HEK293 (cell line): ENCODE results near the gene TLCD3B.

Experiments used
- CTCF ChIA-PET: fragments of 350-600 bp; formaldehyde crosslinking; extraction: SDS; loops from one replicate; lab custom pipeline; 2021; ENCODE audit warnings: antibody characterized with exemption; lab: Yijun Ruan, JAX
- POLR2A ChIA-PET: fragments of 300-600 bp; formaldehyde crosslinking; extraction: SDS; loops from one replicate; lab custom pipeline; 2020; ENCODE audit warnings: antibody characterized with exemption, inconsistent platforms; lab: Yijun Ruan, JAX
- H3K27ac ChIP-seq: fragments of 200-500 bp; sonication (Bioruptor generic); 2 replicates; pipeline ENCODE4 v1.5.1; 2014; ENCODE audit warnings: low read depth, low read length, control low read depth, inconsistent platforms; ENCODE audit errors: extremely low read depth
- H3K36me3 ChIP-seq, 2 experiments: fragments of 200-500 bp in 1 of 2; sonication (Bioruptor generic) in 1 of 2; 1 replicate in 1 of 2; 2 replicates in 1 of 2; pipeline ENCODE4 v1.5.1; 2014 to 2017; ENCODE audit warnings: inconsistent platforms in 2 of 2, low read length in 2 of 2; ENCODE audit not compliant: control insufficient read depth in 2 of 2, insufficient read depth in 1 of 2
- H3K4me1 ChIP-seq: fragments of 200-500 bp; sonication (Bioruptor generic); 2 replicates; pipeline ENCODE4 v1.5.1; 2014; ENCODE audit warnings: mild to moderate bottlenecking, low read length, inconsistent platforms; ENCODE audit not compliant: control insufficient read depth, insufficient read depth
- H3K4me3 ChIP-seq: 2 replicates; pipeline ENCODE4 v1.5.1; 2011; ENCODE audit warnings: low read depth, mild to moderate bottlenecking, control low read depth, low read length, moderate library complexity
- H3K9me3 ChIP-seq: fragments of 200-500 bp; sonication (Bioruptor generic); 2 replicates; pipeline ENCODE4 v1.5.1; 2014; ENCODE audit warnings: low read depth, low read length, inconsistent platforms; ENCODE audit not compliant: control insufficient read depth, insufficient read depth
- BCL11A ChIP-seq: fragments of 450-650 bp; formaldehyde crosslinking; IDR thresholded peaks from 2 replicates; pipeline ENCODE4 v1.5.1; 2016; ENCODE audit warnings: low read depth, missing biosample characterization, missing genetic modification characterization
- GLIS2 ChIP-seq: fragments of 450-650 bp; formaldehyde crosslinking; IDR thresholded peaks from 2 replicates; pipeline ENCODE4 v1.5.1; 2016; ENCODE audit warnings: missing biosample characterization, missing genetic modification characterization
- HOXD13 ChIP-seq: sonication (generic); formaldehyde crosslinking; IDR thresholded peaks from 2 replicates; pipeline ENCODE4 v1.8.0; 2022; ENCODE audit warnings: missing genetic modification reagents, borderline replicate concordance
- IKZF3 ChIP-seq: fragments of 450-650 bp; IDR thresholded peaks from 2 replicates; pipeline ENCODE4 v1.5.0; 2018; ENCODE audit warnings: missing biosample characterization, mild to moderate bottlenecking, missing genetic modification characterization, moderate library complexity
- SP2 ChIP-seq: fragments of 450-650 bp; formaldehyde crosslinking; IDR thresholded peaks from 2 replicates; pipeline ENCODE4 v1.5.1; 2016; ENCODE audit warnings: missing biosample characterization, missing genetic modification characterization
- ZBTB6 ChIP-seq: fragments of 450-650 bp; formaldehyde crosslinking; IDR thresholded peaks from 2 replicates; pipeline ENCODE4 v1.5.1; 2017; ENCODE audit warnings: missing biosample characterization, missing genetic modification characterization
- ZBTB8A ChIP-seq: fragments of 450-650 bp; formaldehyde crosslinking; IDR thresholded peaks from 2 replicates; pipeline ENCODE4 v1.5.1; 2016; ENCODE audit warnings: missing biosample characterization, missing genetic modification characterization
- ZIC2 ChIP-seq: fragments of 450-650 bp; formaldehyde crosslinking; IDR thresholded peaks from 2 replicates; pipeline ENCODE4 v1.5.1; 2016; ENCODE audit warnings: missing biosample characterization, missing genetic modification characterization
- ZNF549 ChIP-seq: fragments of 450-650 bp; IDR thresholded peaks from 2 replicates; pipeline ENCODE4 v1.5.1; 2018; ENCODE audit warnings: missing biosample characterization, missing genetic modification characterization, mild to moderate bottlenecking, inconsistent platforms, moderate library complexity
- ZNF600 ChIP-seq: fragments of 450-650 bp; formaldehyde crosslinking; IDR thresholded peaks from 2 replicates; pipeline ENCODE4 v1.5.1; 2016; ENCODE audit warnings: missing biosample characterization, missing genetic modification characterization
- ZNF670 ChIP-seq: fragments of 450-650 bp; formaldehyde crosslinking; IDR thresholded peaks from 2 replicates; pipeline ENCODE4 v1.5.1; 2016; ENCODE audit warnings: missing biosample characterization, missing genetic modification characterization, low read depth
- TF ChIP-seq, protein P1 (sequence below): fragments of 450-650 bp; formaldehyde crosslinking; conservative IDR thresholded peaks from 2 replicates; pipeline ENCODE4 v1.5.1; 2016; ENCODE audit warnings: low read depth, missing biosample characterization, missing genetic modification characterization
- TF ChIP-seq, protein P2 (sequence below): fragments of 450-650 bp; formaldehyde crosslinking; conservative IDR thresholded peaks from 2 replicates; pipeline ENCODE4 v1.5.1; 2016; ENCODE audit warnings: low read depth, missing biosample characterization, missing genetic modification characterization
- TF ChIP-seq, protein P3 (sequence below): IDR thresholded peaks from 2 replicates; pipeline ENCODE4 v1.6.1; 2011; ENCODE audit warnings: mild to moderate bottlenecking, low read depth, low read length, borderline replicate concordance
- TF ChIP-seq, protein P4 (sequence below): fragments of 450-650 bp; formaldehyde crosslinking; IDR thresholded peaks from 2 replicates; pipeline ENCODE4 v1.5.1; 2017; ENCODE audit warnings: missing biosample characterization, missing genetic modification characterization

The TLCD3B gene

DNA sequence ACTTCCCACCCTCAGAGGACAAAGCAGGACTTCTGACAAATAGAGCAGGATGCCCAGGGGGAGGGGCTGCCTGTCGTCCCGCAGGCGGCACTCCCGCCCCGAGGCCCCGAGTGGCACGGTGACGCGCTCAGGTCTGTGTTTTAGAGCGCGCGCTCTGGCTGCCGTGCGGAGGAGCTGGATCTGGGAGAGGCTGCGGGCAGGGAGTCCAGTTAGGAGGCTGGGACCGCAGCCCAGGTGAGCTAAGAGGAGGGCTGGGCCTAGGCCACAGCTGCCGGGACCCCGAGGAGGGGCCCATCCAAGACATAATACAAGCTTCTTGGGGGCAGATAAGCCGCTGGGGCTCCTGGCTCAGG lies 26.7 kb downstream of the TLCD3B start:
- ChIA-PET CTCF (interaction anchor here (0.7 to 1.0 kb wide), 4 partner anchors 51 to 306 kb away, joined by 3 to 4 read pairs (median 3); no protein-coding TSS in a partner anchor), POLR2A (interaction anchor here (0.7 to 2.0 kb wide), 3 partner anchors 8 to 720 kb away, joined by 3 to 9 read pairs (median 4); partner anchors contain the start of gene TAOK2)
- no peak overlapping the region for H3K4me3 ChIP-seq
- H3K9me3 ChIP-seq: no peaks in the 10 kb centered on the region
- TF ChIP-seq, protein P1, sequence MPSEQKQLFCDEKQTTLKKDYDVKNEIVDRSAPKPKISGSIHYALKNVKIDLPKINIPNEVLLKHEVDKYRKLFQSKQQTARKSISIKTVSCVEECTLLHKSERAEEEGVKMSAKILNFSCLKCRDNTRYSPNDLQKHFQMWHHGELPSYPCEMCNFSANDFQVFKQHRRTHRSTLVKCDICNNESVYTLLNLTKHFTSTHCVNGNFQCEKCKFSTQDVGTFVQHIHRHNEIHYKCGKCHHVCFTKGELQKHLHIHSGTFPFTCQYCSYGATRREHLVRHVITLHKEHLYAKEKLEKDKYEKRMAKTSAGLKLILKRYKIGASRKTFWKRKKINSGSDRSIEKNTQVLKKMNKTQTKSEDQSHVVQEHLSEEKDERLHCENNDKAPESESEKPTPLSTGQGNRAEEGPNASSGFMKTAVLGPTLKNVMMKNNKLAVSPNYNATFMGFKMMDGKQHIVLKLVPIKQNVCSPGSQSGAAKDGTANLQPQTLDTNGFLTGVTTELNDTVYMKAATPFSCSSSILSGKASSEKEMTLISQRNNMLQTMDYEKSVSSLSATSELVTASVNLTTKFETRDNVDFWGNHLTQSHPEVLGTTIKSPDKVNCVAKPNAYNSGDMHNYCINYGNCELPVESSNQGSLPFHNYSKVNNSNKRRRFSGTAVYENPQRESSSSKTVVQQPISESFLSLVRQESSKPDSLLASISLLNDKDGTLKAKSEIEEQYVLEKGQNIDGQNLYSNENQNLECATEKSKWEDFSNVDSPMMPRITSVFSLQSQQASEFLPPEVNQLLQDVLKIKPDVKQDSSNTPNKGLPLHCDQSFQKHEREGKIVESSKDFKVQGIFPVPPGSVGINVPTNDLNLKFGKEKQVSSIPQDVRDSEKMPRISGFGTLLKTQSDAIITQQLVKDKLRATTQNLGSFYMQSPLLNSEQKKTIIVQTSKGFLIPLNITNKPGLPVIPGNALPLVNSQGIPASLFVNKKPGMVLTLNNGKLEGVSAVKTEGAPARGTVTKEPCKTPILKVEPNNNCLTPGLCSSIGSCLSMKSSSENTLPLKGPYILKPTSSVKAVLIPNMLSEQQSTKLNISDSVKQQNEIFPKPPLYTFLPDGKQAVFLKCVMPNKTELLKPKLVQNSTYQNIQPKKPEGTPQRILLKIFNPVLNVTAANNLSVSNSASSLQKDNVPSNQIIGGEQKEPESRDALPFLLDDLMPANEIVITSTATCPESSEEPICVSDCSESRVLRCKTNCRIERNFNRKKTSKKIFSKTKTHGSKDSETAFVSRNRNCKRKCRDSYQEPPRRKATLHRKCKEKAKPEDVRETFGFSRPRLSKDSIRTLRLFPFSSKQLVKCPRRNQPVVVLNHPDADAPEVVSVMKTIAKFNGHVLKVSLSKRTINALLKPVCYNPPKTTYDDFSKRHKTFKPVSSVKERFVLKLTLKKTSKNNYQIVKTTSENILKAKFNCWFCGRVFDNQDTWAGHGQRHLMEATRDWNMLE (tag by site-specific recombination): no peak
- peak; percentile 60 for TF ChIP-seq ZNF600
- TF ChIP-seq, protein P2, sequence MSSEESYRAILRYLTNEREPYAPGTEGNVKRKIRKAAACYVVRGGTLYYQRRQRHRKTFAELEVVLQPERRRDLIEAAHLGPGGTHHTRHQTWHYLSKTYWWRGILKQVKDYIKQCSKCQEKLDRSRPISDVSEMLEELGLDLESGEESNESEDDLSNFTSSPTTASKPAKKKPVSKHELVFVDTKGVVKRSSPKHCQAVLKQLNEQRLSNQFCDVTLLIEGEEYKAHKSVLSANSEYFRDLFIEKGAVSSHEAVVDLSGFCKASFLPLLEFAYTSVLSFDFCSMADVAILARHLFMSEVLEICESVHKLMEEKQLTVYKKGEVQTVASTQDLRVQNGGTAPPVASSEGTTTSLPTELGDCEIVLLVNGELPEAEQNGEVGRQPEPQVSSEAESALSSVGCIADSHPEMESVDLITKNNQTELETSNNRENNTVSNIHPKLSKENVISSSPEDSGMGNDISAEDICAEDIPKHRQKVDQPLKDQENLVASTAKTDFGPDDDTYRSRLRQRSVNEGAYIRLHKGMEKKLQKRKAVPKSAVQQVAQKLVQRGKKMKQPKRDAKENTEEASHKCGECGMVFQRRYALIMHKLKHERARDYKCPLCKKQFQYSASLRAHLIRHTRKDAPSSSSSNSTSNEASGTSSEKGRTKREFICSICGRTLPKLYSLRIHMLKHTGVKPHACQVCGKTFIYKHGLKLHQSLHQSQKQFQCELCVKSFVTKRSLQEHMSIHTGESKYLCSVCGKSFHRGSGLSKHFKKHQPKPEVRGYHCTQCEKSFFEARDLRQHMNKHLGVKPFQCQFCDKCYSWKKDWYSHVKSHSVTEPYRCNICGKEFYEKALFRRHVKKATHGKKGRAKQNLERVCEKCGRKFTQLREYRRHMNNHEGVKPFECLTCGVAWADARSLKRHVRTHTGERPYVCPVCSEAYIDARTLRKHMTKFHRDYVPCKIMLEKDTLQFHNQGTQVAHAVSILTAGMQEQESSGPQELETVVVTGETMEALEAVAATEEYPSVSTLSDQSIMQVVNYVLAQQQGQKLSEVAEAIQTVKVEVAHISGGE: no peak
- TF ChIP-seq, protein P3, sequence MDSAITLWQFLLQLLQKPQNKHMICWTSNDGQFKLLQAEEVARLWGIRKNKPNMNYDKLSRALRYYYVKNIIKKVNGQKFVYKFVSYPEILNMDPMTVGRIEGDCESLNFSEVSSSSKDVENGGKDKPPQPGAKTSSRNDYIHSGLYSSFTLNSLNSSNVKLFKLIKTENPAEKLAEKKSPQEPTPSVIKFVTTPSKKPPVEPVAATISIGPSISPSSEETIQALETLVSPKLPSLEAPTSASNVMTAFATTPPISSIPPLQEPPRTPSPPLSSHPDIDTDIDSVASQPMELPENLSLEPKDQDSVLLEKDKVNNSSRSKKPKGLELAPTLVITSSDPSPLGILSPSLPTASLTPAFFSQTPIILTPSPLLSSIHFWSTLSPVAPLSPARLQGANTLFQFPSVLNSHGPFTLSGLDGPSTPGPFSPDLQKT: no peak
- no peak for TF ChIP-seq ZBTB6 (tag by site-specific recombination)
- peak; percentile 21; the same call in 1 of the 2 replicates for TF ChIP-seq SP2 (tag by site-specific recombination)
- no peak for TF ChIP-seq HOXD13 (CRISPR knock-in tag)
- no peak for TF ChIP-seq ZNF549 (tag by site-specific recombination)
- no peak for TF ChIP-seq BCL11A (tag by site-specific recombination)
- H3K27ac ChIP-seq: peak overlapping the region; percentile 11; the same call in 1 of the 2 replicates
- no peaks in the 10 kb centered on the region for H3K4me1 ChIP-seq
- H3K36me3 ChIP-seq: peaks cover 0 to 69% of the 10 kb centered on the region in 2 experiments; a peak in 2 of 3 replicates

- Histone ChIP-seq H3K4me1 (no peaks in the 10 kb centered on the region), H3K9me3 (no peaks in the 10 kb centered on the region), H3K27ac (0 out of 2 replicates have a peak overlapping the region, but pooled peaks have one; percentile 11), H3K4me3 (no peak overlapping the region), H3K36me3 (peaks cover 0 to 74% of the 10 kb centered on the region in 2 experiments; a peak in 2 of 3 replicates)
- CTCF ChIA-PET: interaction anchor here (0.7 to 1.0 kb wide), 3 partner anchors 51 to 305 kb away, joined by 3 to 4 read pairs (median 3); no protein-coding TSS in a partner anchor
- peak; percentile 90 for TF ChIP-seq ZIC2 (tag by site-specific recombination)
- no peak for TF ChIP-seq IKZF3 (tag by site-specific recombination)
- no peak for TF ChIP-seq ZNF670 (tag by site-specific recombination)
- peak; percentile 48 for TF ChIP-seq GLIS2
- TF ChIP-seq, protein P4, sequence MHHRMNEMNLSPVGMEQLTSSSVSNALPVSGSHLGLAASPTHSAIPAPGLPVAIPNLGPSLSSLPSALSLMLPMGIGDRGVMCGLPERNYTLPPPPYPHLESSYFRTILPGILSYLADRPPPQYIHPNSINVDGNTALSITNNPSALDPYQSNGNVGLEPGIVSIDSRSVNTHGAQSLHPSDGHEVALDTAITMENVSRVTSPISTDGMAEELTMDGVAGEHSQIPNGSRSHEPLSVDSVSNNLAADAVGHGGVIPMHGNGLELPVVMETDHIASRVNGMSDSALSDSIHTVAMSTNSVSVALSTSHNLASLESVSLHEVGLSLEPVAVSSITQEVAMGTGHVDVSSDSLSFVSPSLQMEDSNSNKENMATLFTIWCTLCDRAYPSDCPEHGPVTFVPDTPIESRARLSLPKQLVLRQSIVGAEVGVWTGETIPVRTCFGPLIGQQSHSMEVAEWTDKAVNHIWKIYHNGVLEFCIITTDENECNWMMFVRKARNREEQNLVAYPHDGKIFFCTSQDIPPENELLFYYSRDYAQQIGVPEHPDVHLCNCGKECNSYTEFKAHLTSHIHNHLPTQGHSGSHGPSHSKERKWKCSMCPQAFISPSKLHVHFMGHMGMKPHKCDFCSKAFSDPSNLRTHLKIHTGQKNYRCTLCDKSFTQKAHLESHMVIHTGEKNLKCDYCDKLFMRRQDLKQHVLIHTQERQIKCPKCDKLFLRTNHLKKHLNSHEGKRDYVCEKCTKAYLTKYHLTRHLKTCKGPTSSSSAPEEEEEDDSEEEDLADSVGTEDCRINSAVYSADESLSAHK (tag by site-specific recombination): no peak
- no peak for TF ChIP-seq ZBTB8A (tag by site-specific recombination)
- POLR2A ChIA-PET: interaction anchor here (0.9 to 2.0 kb wide), 3 partner anchors 7 to 30 kb away, joined by 3 to 9 read pairs (median 5); partner anchors contain the start of gene TAOK2
These were observed 27.2 kb downstream of the TLCD3B start for GRCh38 chr16:30003670-30004423.
